ENCODE results near the gene CELSR1.

Gene CELSR1

GRCh38 chr22:46389081-46389480 lies 148.3 kb downstream of the CELSR1 start:
- H3K4me3 ChIP-seq (ENCODE audit: low read length) = no peak overlapping the region
- H3K56ac ChIP-seq (ENCODE audit: low read length) = no peak overlapping the region
- H3K23ac ChIP-seq (ENCODE audit: low read length) = no peak overlapping the region
- no peak overlapping the region for H3K9ac ChIP-seq (ENCODE audit: low read length)
- no peaks in the 10 kb centered on the region for H3K79me1 ChIP-seq (ENCODE audit: low read length)
- H2AK5ac ChIP-seq (ENCODE audit: low read length) = no peak overlapping the region
- H2BK120ac ChIP-seq (ENCODE audit: low read depth, low read length) = no peak overlapping the region
- DNase-seq = no peak
- no peak overlapping the region for H4K5ac ChIP-seq (ENCODE audit: low read length)
- H2BK15ac ChIP-seq (replicated peaks; ENCODE audit: low read depth) = no peak overlapping the region
- H3K4ac ChIP-seq (ENCODE audit: low read depth, low read length) = no peak overlapping the region
- H3K27me3 ChIP-seq (ENCODE audit: insufficient read depth, low read length, poor library complexity) = no peaks in the 10 kb centered on the region
- H3K4me2 ChIP-seq (ENCODE audit: low read length) = no peak overlapping the region
- no peak overlapping the region for H4K8ac ChIP-seq (ENCODE audit: low read depth, low read length)
- no CpG with 5 or more reads among the region's 30 CpGs for WGBS (ENCODE audit: extremely low coverage, insufficient coverage, low lambda C conversion rate)
- no peak overlapping the region for H3K27ac ChIP-seq (ENCODE audit: low read depth, low read length)
- no peaks in the 10 kb centered on the region for H3K36me3 ChIP-seq (ENCODE audit: control insufficient read depth, insufficient read depth, low read length)
- no peak overlapping the region for H3K18ac ChIP-seq (ENCODE audit: low read length)
- H2BK5ac ChIP-seq (ENCODE audit: low read length) = no peak overlapping the region
- no peaks in the 10 kb centered on the region for H3K79me2 ChIP-seq (ENCODE audit: control insufficient read depth, insufficient read depth, low read length)
- H3K4me1 ChIP-seq (ENCODE audit: control insufficient read depth, low read depth, low read length) = no peaks in the 10 kb centered on the region

- Histone ChIP-seq H3K79me2 (ENCODE audit: control insufficient read depth, insufficient read depth, low read length) (no peaks in the 10 kb centered on the region), H3K36me3 (ENCODE audit: control insufficient read depth, insufficient read depth, low read length) (no peaks in the 10 kb centered on the region), H3K27ac (ENCODE audit: low read depth, low read length) (no peak overlapping the region), H2BK5ac (ENCODE audit: low read length) (no peak overlapping the region), H3K79me1 (ENCODE audit: low read length) (no peaks in the 10 kb centered on the region), H3K4me1 (ENCODE audit: control insufficient read depth, low read depth, low read length) (no peaks in the 10 kb centered on the region), H4K5ac (ENCODE audit: low read length) (no peak overlapping the region), H3K27me3 (ENCODE audit: insufficient read depth, low read length, poor library complexity) (no peaks in the 10 kb centered on the region), H2AK5ac (ENCODE audit: low read length) (no peak overlapping the region), H2BK15ac (replicated peaks; ENCODE audit: low read depth) (no peak overlapping the region), H2BK120ac (ENCODE audit: low read depth, low read length) (no peak overlapping the region), H3K56ac (ENCODE audit: low read length) (no peak overlapping the region), H4K8ac (ENCODE audit: low read depth, low read length) (no peak overlapping the region), H3K4me2 (ENCODE audit: low read length) (no peak overlapping the region), H3K23ac (ENCODE audit: low read length) (no peak overlapping the region), H3K18ac (ENCODE audit: low read length) (no peak overlapping the region), H3K4me3 (ENCODE audit: low read length) (no peak overlapping the region), H3K4ac (ENCODE audit: low read depth, low read length) (no peak overlapping the region), H3K9ac (ENCODE audit: low read length) (no peak overlapping the region)
- WGBS (ENCODE audit: extremely low coverage, insufficient coverage, low lambda C conversion rate) = no CpG with 5 or more reads among the region's 10 CpGs
- no peak for DNase-seq
These were observed 148.8 kb downstream of the CELSR1 start for GRCh38 chr22:46388647-46389046.

GRCh38 chr22:46387748-46388147 lies 149.7 kb downstream of the CELSR1 start:
- no peaks in the 10 kb centered on the region for H3K27me3 ChIP-seq (ENCODE audit: insufficient read depth, low read length, poor library complexity)
- no peak overlapping the region for H3K18ac ChIP-seq (ENCODE audit: low read length)
- no peak overlapping the region for H2BK120ac ChIP-seq (ENCODE audit: low read depth, low read length)
- H3K79me2 ChIP-seq (ENCODE audit: control insufficient read depth, insufficient read depth, low read length) = no peaks in the 10 kb centered on the region
- no peak overlapping the region for H3K4me3 ChIP-seq (ENCODE audit: low read length)
- no peak overlapping the region for H3K23ac ChIP-seq (ENCODE audit: low read length)
- DNase-seq = no peak
- no CpG with 5 or more reads among the region's 11 CpGs for WGBS (ENCODE audit: extremely low coverage, insufficient coverage, low lambda C conversion rate)
- H2BK15ac ChIP-seq (replicated peaks; ENCODE audit: low read depth) = no peak overlapping the region
- H3K4me2 ChIP-seq (ENCODE audit: low read length) = no peak overlapping the region
- no peak overlapping the region for H3K9ac ChIP-seq (ENCODE audit: low read length)
- H3K36me3 ChIP-seq (ENCODE audit: control insufficient read depth, insufficient read depth, low read length) = no peaks in the 10 kb centered on the region
- no peak overlapping the region for H2BK5ac ChIP-seq (ENCODE audit: low read length)
- no peak overlapping the region for H3K27ac ChIP-seq (ENCODE audit: low read depth, low read length)
- no peak overlapping the region for H4K5ac ChIP-seq (ENCODE audit: low read length)
- H2AK5ac ChIP-seq (ENCODE audit: low read length) = no peak overlapping the region
- H3K79me1 ChIP-seq (ENCODE audit: low read length) = no peaks in the 10 kb centered on the region
- H4K8ac ChIP-seq (ENCODE audit: low read depth, low read length) = no peak overlapping the region
- H3K4me1 ChIP-seq (ENCODE audit: control insufficient read depth, low read depth, low read length) = no peaks in the 10 kb centered on the region
- H3K4ac ChIP-seq (ENCODE audit: low read depth, low read length) = no peak overlapping the region
- H3K56ac ChIP-seq (ENCODE audit: low read length) = no peak overlapping the region

GRCh38 chr22:46386312-46386711 lies 151.1 kb downstream of the CELSR1 start:
- Histone ChIP-seq H4K8ac (ENCODE audit: low read depth, low read length) (no peak overlapping the region), H3K4me1 (ENCODE audit: control insufficient read depth, low read depth, low read length) (no peaks in the 10 kb centered on the region), H3K18ac (ENCODE audit: low read length) (no peak overlapping the region), H3K79me2 (ENCODE audit: control insufficient read depth, insufficient read depth, low read length) (no peaks in the 10 kb centered on the region), H3K4ac (ENCODE audit: low read depth, low read length) (no peak overlapping the region), H3K4me2 (ENCODE audit: low read length) (no peak overlapping the region), H4K5ac (ENCODE audit: low read length) (no peak overlapping the region), H3K9ac (ENCODE audit: low read length) (no peak overlapping the region), H2BK5ac (ENCODE audit: low read length) (no peak overlapping the region), H3K56ac (ENCODE audit: low read length) (no peak overlapping the region), H2BK120ac (ENCODE audit: low read depth, low read length) (no peak overlapping the region), H3K27me3 (ENCODE audit: insufficient read depth, low read length, poor library complexity) (no peaks in the 10 kb centered on the region), H3K23ac (ENCODE audit: low read length) (no peak overlapping the region), H2BK15ac (replicated peaks; ENCODE audit: low read depth) (no peak overlapping the region), H2AK5ac (ENCODE audit: low read length) (no peak overlapping the region), H3K27ac (ENCODE audit: low read depth, low read length) (no peak overlapping the region), H3K4me3 (ENCODE audit: low read length) (no peak overlapping the region), H3K36me3 (ENCODE audit: control insufficient read depth, insufficient read depth, low read length) (no peaks in the 10 kb centered on the region), H3K79me1 (ENCODE audit: low read length) (no peaks in the 10 kb centered on the region)
- WGBS (ENCODE audit: extremely low coverage, insufficient coverage, low lambda C conversion rate) = no CpG with 5 or more reads among the region's 27 CpGs
- DNase-seq = no peak

GRCh38 chr22:46382524-46382923 lies 154.9 kb downstream of the CELSR1 start:
- Histone ChIP-seq H3K4me3 (ENCODE audit: low read length) (no peak overlapping the region), H4K8ac (ENCODE audit: low read depth, low read length) (no peak overlapping the region), H3K36me3 (ENCODE audit: control insufficient read depth, insufficient read depth, low read length) (no peaks in the 10 kb centered on the region), H3K27me3 (ENCODE audit: insufficient read depth, low read length, poor library complexity) (no peaks in the 10 kb centered on the region), H2BK5ac (ENCODE audit: low read length) (no peak overlapping the region), H3K18ac (ENCODE audit: low read length) (no peak overlapping the region), H2AK5ac (ENCODE audit: low read length) (no peak overlapping the region), H3K79me2 (ENCODE audit: control insufficient read depth, insufficient read depth, low read length) (no peaks in the 10 kb centered on the region), H3K23ac (ENCODE audit: low read length) (no peak overlapping the region), H2BK120ac (ENCODE audit: low read depth, low read length) (no peak overlapping the region), H3K4me2 (ENCODE audit: low read length) (no peak overlapping the region), H3K4me1 (ENCODE audit: control insufficient read depth, low read depth, low read length) (peaks cover 2% of the 10 kb centered on the region), H2BK15ac (replicated peaks; ENCODE audit: low read depth) (no peak overlapping the region), H3K56ac (ENCODE audit: low read length) (no peak overlapping the region), H3K27ac (ENCODE audit: low read depth, low read length) (no peak overlapping the region), H3K4ac (ENCODE audit: low read depth, low read length) (no peak overlapping the region), H4K5ac (ENCODE audit: low read length) (no peak overlapping the region), H3K9ac (ENCODE audit: low read length) (no peak overlapping the region), H3K79me1 (ENCODE audit: low read length) (no peaks in the 10 kb centered on the region)
- no CpG with 5 or more reads among the region's 15 CpGs for WGBS (ENCODE audit: extremely low coverage, insufficient coverage, low lambda C conversion rate)
- DNase-seq = no peak

- Histone ChIP-seq H3K4me1 (ENCODE audit: control insufficient read depth, low read depth, low read length) (peaks cover 2% of the 10 kb centered on the region), H4K8ac (ENCODE audit: low read depth, low read length) (no peak overlapping the region), H3K79me2 (ENCODE audit: control insufficient read depth, insufficient read depth, low read length) (no peaks in the 10 kb centered on the region), H3K79me1 (ENCODE audit: low read length) (no peaks in the 10 kb centered on the region), H4K5ac (ENCODE audit: low read length) (no peak overlapping the region), H3K56ac (ENCODE audit: low read length) (no peak overlapping the region), H3K27ac (ENCODE audit: low read depth, low read length) (no peak overlapping the region), H3K4ac (ENCODE audit: low read depth, low read length) (no peak overlapping the region), H2BK5ac (ENCODE audit: low read length) (no peak overlapping the region), H3K36me3 (ENCODE audit: control insufficient read depth, insufficient read depth, low read length) (no peaks in the 10 kb centered on the region), H2BK15ac (replicated peaks; ENCODE audit: low read depth) (no peak overlapping the region), H3K4me2 (ENCODE audit: low read length) (no peak overlapping the region), H3K4me3 (ENCODE audit: low read length) (no peak overlapping the region), H3K9ac (ENCODE audit: low read length) (no peak overlapping the region), H3K27me3 (ENCODE audit: insufficient read depth, low read length, poor library complexity) (no peaks in the 10 kb centered on the region), H2BK120ac (ENCODE audit: low read depth, low read length) (no peak overlapping the region), H3K23ac (ENCODE audit: low read length) (no peak overlapping the region), H2AK5ac (ENCODE audit: low read length) (no peak overlapping the region), H3K18ac (ENCODE audit: low read length) (no peak overlapping the region)
- WGBS (ENCODE audit: extremely low coverage, insufficient coverage, low lambda C conversion rate) = no CpG with 5 or more reads among the region's 27 CpGs
- no peak for DNase-seq
These were observed 155.7 kb downstream of the CELSR1 start for GRCh38 chr22:46381731-46382130.

Data from mesendoderm (in vitro differentiated cells).